Thyroid gland (tissue), 4 donors: ENCODE results near the gene OR52I1. TPM values are rescaled to one million over a fixed set of nuclear protein-coding genes. Genes with fewer than 3 reads are reported as not detected.

ENCODE experiments used
- DNase-seq, 2 donors: peaks; one replicate each; pipeline ENCODE4 v3.0.0-alpha.2; 2019
- H3K27ac ChIP-seq, 3 donors: fragments of 200-600 bp; sonication (generic); 1 replicate in 2 of 3; 2 replicates in 1 of 3; pipeline ENCODE4 v1.5.1; 2016 to 2019; ENCODE audit warnings: mild to moderate bottlenecking in 1 of 3, moderate library complexity in 1 of 3
- H3K27me3 ChIP-seq: fragments of 200-600 bp; sonication (generic); one replicate; pipeline ENCODE4 v1.5.1; 2019
- H3K36me3 ChIP-seq, 2 donors: fragments of 200-600 bp; sonication (generic); one replicate each; pipeline ENCODE4 v1.5.1; 2016 to 2019
- H3K4me1 ChIP-seq, 2 donors: fragments of 200-600 bp; sonication (generic); one replicate each; pipeline ENCODE4 v1.5.1; 2017 to 2019
- H3K4me3 ChIP-seq, 3 donors: fragments of 200-600 bp; sonication (generic); replicated peaks in 1 of 3; 1 replicate in 2 of 3; 2 replicates in 1 of 3; pipeline ENCODE4 v1.5.1; 2016; ENCODE audit warnings: mild to moderate bottlenecking in 1 of 3
- H3K9me3 ChIP-seq: fragments of 200-600 bp; sonication (generic); one replicate; pipeline ENCODE4 v1.5.1; 2017
- CTCF ChIP-seq, 6 experiments: fragments of 200-600 bp in 3 of 6; fragments of 450-650 bp in 3 of 6; sonication (generic) in 3 of 6; IDR thresholded peaks; one replicate each; pipeline ENCODE4 v1.5.1; 2016 to 2019; ENCODE audit warnings: antibody characterized with exemption in 6 of 6, mild to moderate bottlenecking in 2 of 6, inconsistent platforms in 1 of 6, moderate library complexity in 1 of 6
- POLR2A ChIP-seq, 2 donors: fragments of 450-650 bp; IDR thresholded peaks; one replicate each; pipeline ENCODE4 v1.6.1; 2017; ENCODE audit warnings: antibody characterized with exemption in 2 of 2, mild to moderate bottlenecking in 2 of 2, moderate library complexity in 1 of 2
- WGBS, 2 donors: methylation state at CpG; one replicate each; pipeline ENCODE4 v1.1.5; 2017; 5-methylcytosine and 5-hydroxymethylcytosine counted together
- intact Hi-C: fragments of 100-400 bp; cut with DNase I; formaldehyde crosslinking; loops from one replicate; pipeline ENCODE4 v1.15.1; 2023
- total RNA-seq, 4 donors: library from RNA; depleted of rRNA; stranded (reverse); fragments of >200 nt; gene quantifications; one replicate each; pipeline ENCODE4 v1.2.3, GENCODE V29; 2016

OR52I1 gene
- total RNA-seq, 4 donors from 2014 or later, result not detected

- no peaks in the 10 kb centered on the region for H3K4me1 ChIP-seq
- 94 to 99% methylated on average over 6 of the region's 6 CpGs for WGBS, 2 donors
- no peaks in the 10 kb centered on the region for H3K36me3 ChIP-seq
- no peak for DNase-seq
- H3K27ac ChIP-seq, result no peak overlapping the region
- no peaks in the 10 kb centered on the region for H3K27me3 ChIP-seq
- no peak overlapping the region for H3K4me3 ChIP-seq
- TF ChIP-seq CTCF (IDR thresholded peaks at IDR 0.05) (no peak), POLR2A (IDR thresholded peaks at IDR 0.05) (no peak)
- intact Hi-C loops, result loop anchor here (5.0 to 10.0 kb wide), 2 partner anchors 185 to 367 kb away; partner anchors contain the start of gene OR51F2
- no peaks in the 10 kb centered on the region for H3K9me3 ChIP-seq
Measured at GRCh38 chr11:4639931-4640330, 46.1 kb downstream of the OR52I1 start.

GRCh38 chr11:4641501-4641900 lies 47.7 kb downstream of the OR52I1 start:
- no peaks in the 10 kb centered on the region for H3K9me3 ChIP-seq
- TF ChIP-seq CTCF (IDR thresholded peaks at IDR 0.05) (no peak), POLR2A (IDR thresholded peaks at IDR 0.05) (no peak)
- H3K4me3 ChIP-seq, result no peak overlapping the region
- WGBS, 2 donors, result 89% methylated on average over 7 of the region's 7 CpGs
- H3K36me3 ChIP-seq, result no peaks in the 10 kb centered on the region
- no peaks in the 10 kb centered on the region for H3K27me3 ChIP-seq
- intact Hi-C loops, result loop anchor here (10.0 kb wide), 1 partner anchor 183 kb away; the partner anchor contains the start of gene OR51F2
- H3K27ac ChIP-seq, result no peak overlapping the region
- no peak for DNase-seq
- peaks cover 0 to 8% of the 10 kb centered on the region in 2 donors for H3K4me1 ChIP-seq

GRCh38 chr11:4642043-4642442 lies 48.2 kb downstream of the OR52I1 start:
- intact Hi-C loops, result loop anchor here (10.0 kb wide), 1 partner anchor 183 kb away; the partner anchor contains the start of gene OR51F2
- WGBS, 2 donors, result 81 to 82% methylated on average over 7 of the region's 7 CpGs
- H3K27ac ChIP-seq, result no peak overlapping the region

GRCh38 chr11:4643076-4643475 lies 49.2 kb downstream of the OR52I1 start:
- no peak overlapping the region for H3K27ac ChIP-seq
- H3K9me3 ChIP-seq, result no peaks in the 10 kb centered on the region
- no peak overlapping the region for H3K4me3 ChIP-seq
- WGBS, 2 donors, result 44 to 58% methylated on average over 5 of the region's 5 CpGs
- TF ChIP-seq POLR2A (IDR thresholded peaks at IDR 0.05) (no peak), CTCF (IDR thresholded peaks at IDR 0.05) (no peak)
- intact Hi-C loops, result loop anchor here (10.0 kb wide), 1 partner anchor 182 kb away; the partner anchor contains the start of gene OR51F2
- H3K4me1 ChIP-seq, result peaks cover 0 to 10% of the 10 kb centered on the region in 2 donors
- no peaks in the 10 kb centered on the region for H3K36me3 ChIP-seq
- no peaks in the 10 kb centered on the region for H3K27me3 ChIP-seq
- DNase-seq, result no peak

More at GRCh38 chr11:4642043-4642442, 48.2 kb downstream of the OR52I1 start:
- no peak for DNase-seq
- Histone ChIP-seq H3K4me3 (no peak overlapping the region), H3K4me1 (peaks cover 0 to 10% of the 10 kb centered on the region in 2 donors), H3K9me3 (no peaks in the 10 kb centered on the region), H3K27me3 (no peaks in the 10 kb centered on the region), H3K36me3 (no peaks in the 10 kb centered on the region)
- no peak for TF ChIP-seq POLR2A (IDR thresholded peaks at IDR 0.05)
- TF ChIP-seq CTCF (IDR thresholded peaks at IDR 0.05), result no peak

GRCh38 chr11:4643682-4644081 lies 49.8 kb downstream of the OR52I1 start, which contains the start of gene OR51E1:
Gene OR51E1 (plus strand): TSS chr11:4643982. CDS start chr11:4652527, 8,545 bp downstream.
- Histone ChIP-seq H3K27me3 (no peaks in the 10 kb centered on the region), H3K4me1 (peaks cover 0 to 10% of the 10 kb centered on the region in 2 donors), H3K27ac (no peak within 1 kb of the TSS), H3K9me3 (no peaks in the 10 kb centered on the region), H3K36me3 (no peaks in the 10 kb centered on the region), H3K4me3 (no peak within 1 kb of the TSS)
- no peak for TF ChIP-seq POLR2A (IDR thresholded peaks at IDR 0.05)
- no peak for TF ChIP-seq CTCF (IDR thresholded peaks at IDR 0.05)
- intact Hi-C loops, result loop anchor here (10.0 kb wide), 1 partner anchor 181 kb away; the partner anchor contains the start of gene OR51F2
- 85 to 89% methylated on average over 3 of the region's 3 CpGs for WGBS, 2 donors
- DNase-seq, result no peak
